Tibial nerve (tissue), 4 donors: ENCODE results near the gene C1QTNF9. TPM values are rescaled to one million over a fixed set of nuclear protein-coding genes. Genes with fewer than 3 reads are reported as not detected.
"Not testable (repeated sequence)": the region's sequence is repeated elsewhere in the genome, so short reads cannot be mapped to it uniquely, and the experiment has no call there.

Experiments
- DNase-seq, 2 donors: peaks; one replicate each; pipeline ENCODE4 v3.0.0-alpha.2; 2019; ENCODE audit warnings: low spot score in 2 of 2
- H3K27ac ChIP-seq, 4 donors: fragments of 200-600 bp; sonication (generic) in 3 of 4; one replicate each; pipeline ENCODE4 v1.5.1; 2017 to 2019; ENCODE audit warnings: mild to moderate bottlenecking in 1 of 4
- H3K27me3 ChIP-seq, 2 donors: fragments of 200-600 bp; sonication (generic) in 1 of 2; one replicate each; pipeline versions ENCODE4 v1.5.1 to v1.6.0; 2017 to 2019
- H3K36me3 ChIP-seq, 3 donors: fragments of 200-600 bp; sonication (generic); one replicate each; pipeline ENCODE4 v1.5.1; 2018 to 2019
- H3K4me1 ChIP-seq, 4 donors: fragments of 200-600 bp; sonication (generic) in 3 of 4; one replicate each; pipeline ENCODE4 v1.5.1; 2017 to 2019
- H3K4me3 ChIP-seq, 4 donors: fragments of 200-600 bp; sonication (generic) in 3 of 4; one replicate each; pipeline ENCODE4 v1.5.1; 2017 to 2019; ENCODE audit warnings: mild to moderate bottlenecking in 1 of 4, moderate library complexity in 1 of 4
- H3K9me3 ChIP-seq, 4 donors: fragments of 200-600 bp; sonication (generic) in 3 of 4; one replicate each; pipeline ENCODE4 v1.5.1; 2017 to 2019
- EP300 ChIP-seq, 2 donors: sonication (generic); formaldehyde crosslinking; IDR thresholded peaks; one replicate each; pipeline ENCODE4 v1.6.1; 2017; ENCODE audit warnings: antibody characterized with exemption in 2 of 2, mild to moderate bottlenecking in 1 of 2
- POLR2A ChIP-seq, 2 donors: fragments of 450-650 bp; IDR thresholded peaks; one replicate each; pipeline ENCODE4 v1.6.1; 2017; ENCODE audit warnings: antibody characterized with exemption in 2 of 2, mild to moderate bottlenecking in 2 of 2, moderate library complexity in 2 of 2
- WGBS, 2 donors: methylation state at CpG; one replicate each; pipeline ENCODE4 v1.1.5; 2018; 5-methylcytosine and 5-hydroxymethylcytosine counted together
- total RNA-seq, 4 donors: library from RNA; depleted of rRNA; stranded (reverse); fragments of >200 nt; gene quantifications; one replicate each; pipeline ENCODE4 v1.1.0, GENCODE V29; 2016
- TF ChIP-seq, protein P1 (sequence below), 5 experiments: fragments of 200-600 bp in 3 of 5; fragments of 450-650 bp in 2 of 5; sonication (generic) in 3 of 5; IDR thresholded peaks; one replicate each; pipeline ENCODE4 v1.5.1; 2016 to 2019; ENCODE audit warnings: antibody characterized with exemption in 5 of 5, mild to moderate bottlenecking in 3 of 5, moderate library complexity in 2 of 5

C1QTNF9 gene
- total RNA-seq, 4 donors from 2014 or later = 0.63 to 5.9 TPM; not detected in 2

DNA sequence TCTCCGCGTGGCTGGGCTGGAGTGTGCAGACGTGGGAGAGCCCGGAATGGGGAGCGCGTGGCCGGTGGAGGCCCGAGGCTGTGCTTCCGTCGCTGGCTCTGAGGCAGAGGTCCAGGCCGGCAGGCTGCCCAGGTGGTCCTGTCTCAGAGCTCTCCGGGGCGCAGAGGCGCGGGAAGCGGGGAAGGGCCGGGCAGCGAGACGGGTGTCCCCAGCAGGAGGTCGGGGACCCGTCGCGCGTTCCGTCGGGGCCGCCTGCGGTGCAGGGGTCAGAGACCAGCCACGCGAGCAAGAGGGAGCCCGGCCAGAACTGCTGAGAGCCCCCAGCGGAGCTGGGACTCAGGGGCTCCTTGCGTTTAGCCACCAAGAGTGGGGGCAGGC is 1.3 kb upstream of the C1QTNF9 start:
- Histone ChIP-seq H3K27me3 (no peaks in the 10 kb centered on the region), H3K36me3 (peaks cover 0 to 30% (median 0%) of the 10 kb centered on the region in 3 donors), H3K9me3 (no peaks in the 10 kb centered on the region), H3K27ac (no peak overlapping the region), H3K4me1 (no peaks in the 10 kb centered on the region), H3K4me3 (no peak overlapping the region)
- DNase-seq = no peak
- WGBS, 2 donors = 88 to 91% methylated on average over 33 of the region's 33 CpGs
- TF ChIP-seq POLR2A (IDR thresholded peaks at IDR 0.05) (no peak), EP300 (IDR thresholded peaks at IDR 0.05) (no peak)
- TF ChIP-seq, protein P1, sequence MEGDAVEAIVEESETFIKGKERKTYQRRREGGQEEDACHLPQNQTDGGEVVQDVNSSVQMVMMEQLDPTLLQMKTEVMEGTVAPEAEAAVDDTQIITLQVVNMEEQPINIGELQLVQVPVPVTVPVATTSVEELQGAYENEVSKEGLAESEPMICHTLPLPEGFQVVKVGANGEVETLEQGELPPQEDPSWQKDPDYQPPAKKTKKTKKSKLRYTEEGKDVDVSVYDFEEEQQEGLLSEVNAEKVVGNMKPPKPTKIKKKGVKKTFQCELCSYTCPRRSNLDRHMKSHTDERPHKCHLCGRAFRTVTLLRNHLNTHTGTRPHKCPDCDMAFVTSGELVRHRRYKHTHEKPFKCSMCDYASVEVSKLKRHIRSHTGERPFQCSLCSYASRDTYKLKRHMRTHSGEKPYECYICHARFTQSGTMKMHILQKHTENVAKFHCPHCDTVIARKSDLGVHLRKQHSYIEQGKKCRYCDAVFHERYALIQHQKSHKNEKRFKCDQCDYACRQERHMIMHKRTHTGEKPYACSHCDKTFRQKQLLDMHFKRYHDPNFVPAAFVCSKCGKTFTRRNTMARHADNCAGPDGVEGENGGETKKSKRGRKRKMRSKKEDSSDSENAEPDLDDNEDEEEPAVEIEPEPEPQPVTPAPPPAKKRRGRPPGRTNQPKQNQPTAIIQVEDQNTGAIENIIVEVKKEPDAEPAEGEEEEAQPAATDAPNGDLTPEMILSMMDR (IDR thresholded peaks at IDR 0.05) = no peak

DNA sequence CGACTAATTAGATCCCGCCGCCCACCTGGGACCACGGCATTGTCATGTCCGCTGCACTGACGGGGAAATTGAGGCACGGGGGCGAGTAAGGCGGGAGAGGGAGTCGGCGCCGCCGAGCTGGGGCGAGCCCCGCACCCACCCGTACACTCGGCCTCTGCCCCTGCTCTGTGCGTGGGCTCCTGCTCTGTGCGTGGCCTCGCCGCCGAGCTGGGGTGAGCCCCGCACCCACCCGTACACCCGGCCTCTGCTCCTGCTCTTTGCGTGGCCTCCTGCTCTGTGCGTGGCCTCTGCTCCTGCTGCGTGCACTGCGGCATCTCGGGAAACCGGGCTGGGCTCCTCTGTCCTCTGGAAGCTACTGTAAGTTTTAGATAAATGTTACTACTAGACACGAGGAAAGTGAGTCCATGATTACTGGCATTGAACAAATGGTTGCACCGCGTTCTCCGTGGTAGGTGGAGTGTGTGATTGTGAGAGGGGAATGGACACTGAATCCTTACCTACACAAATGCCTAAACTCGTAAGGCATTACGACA is 826 bp upstream of the C1QTNF9 start:
- H3K9me3 ChIP-seq = no peaks in the 10 kb centered on the region
- no peak overlapping the region for H3K27ac ChIP-seq
- no peak overlapping the region for H3K4me3 ChIP-seq
- DNase-seq = no peak
- peaks cover 0 to 4% (median 0%) of the 10 kb centered on the region in 4 donors for H3K4me1 ChIP-seq
- WGBS, 2 donors = 91% methylated on average over 35 to 37 of the region's 37 CpGs
- peaks cover 0 to 25% (median 0%) of the 10 kb centered on the region in 3 donors for H3K36me3 ChIP-seq
- no peaks in the 10 kb centered on the region for H3K27me3 ChIP-seq
- TF ChIP-seq EP300 (IDR thresholded peaks at IDR 0.05) = no peak
- TF ChIP-seq POLR2A (IDR thresholded peaks at IDR 0.05) = no peak
- TF ChIP-seq, protein P1 (IDR thresholded peaks at IDR 0.05) = no peak

DNA sequence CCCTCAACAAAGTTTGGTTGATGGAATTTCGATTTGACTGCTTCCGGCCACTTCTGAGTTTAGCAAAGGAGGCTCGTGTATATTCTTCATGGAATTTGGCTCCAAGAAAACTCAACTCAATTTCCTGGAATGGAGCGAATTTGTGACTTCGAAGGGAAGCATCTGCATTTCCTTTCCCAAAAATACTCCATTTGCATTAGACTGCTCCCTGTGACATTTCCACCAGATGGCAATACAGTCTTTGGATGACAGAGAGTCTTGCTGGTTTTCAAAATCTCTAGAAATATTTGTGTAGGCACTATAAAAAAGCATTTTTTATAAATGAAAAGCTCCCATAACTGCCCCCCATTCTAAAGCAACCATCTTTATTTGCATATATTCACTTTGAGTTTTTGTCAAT is 4.1 kb downstream of the C1QTNF9 start:
- Histone ChIP-seq H3K27ac (no peak overlapping the region), H3K36me3 (no peaks in the 10 kb centered on the region), H3K4me3 (no peak overlapping the region), H3K4me1 (peaks cover 0 to 4% (median 0%) of the 10 kb centered on the region in 4 donors), H3K27me3 (no peaks in the 10 kb centered on the region), H3K9me3 (no peaks in the 10 kb centered on the region)
- TF ChIP-seq, protein P1 (IDR thresholded peaks at IDR 0.05) = peak in 3 of 5 experiments; percentile 15 to 29 (median 23)
- TF ChIP-seq EP300 (IDR thresholded peaks at IDR 0.05) = no peak
- 44 to 48% methylated on average over 5 of the region's 5 CpGs for WGBS, 2 donors
- no peak for DNase-seq

DNA sequence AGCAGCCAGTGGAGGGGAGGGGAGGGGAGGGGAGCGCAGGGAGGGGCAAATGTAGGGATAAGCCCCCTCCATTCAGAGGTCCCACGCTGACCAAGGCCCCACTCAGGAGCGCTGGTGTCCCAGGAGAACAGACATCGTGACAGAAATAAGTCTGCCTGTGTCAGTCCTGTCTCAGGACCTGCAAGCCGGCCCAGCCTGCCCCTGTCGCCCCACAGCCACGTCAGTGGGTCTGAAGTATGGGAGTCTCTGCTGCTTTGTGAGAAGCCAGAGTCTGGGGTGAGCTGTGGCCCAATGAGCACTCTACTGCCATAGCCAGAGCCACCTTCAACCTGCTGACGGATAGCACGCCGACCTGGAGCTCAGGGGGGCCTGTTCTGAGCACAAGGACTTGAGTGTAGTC is 8.5 kb downstream of the C1QTNF9 start:
- H3K4me3 ChIP-seq, H3K27me3 ChIP-seq, DNase-seq, H3K4me1 ChIP-seq, H3K27ac ChIP-seq, H3K36me3 ChIP-seq, H3K9me3 ChIP-seq: not testable (repeated sequence)
- WGBS, 2 donors = 81 to 90% methylated on average over 7 to 8 of the region's 10 CpGs

DNA sequence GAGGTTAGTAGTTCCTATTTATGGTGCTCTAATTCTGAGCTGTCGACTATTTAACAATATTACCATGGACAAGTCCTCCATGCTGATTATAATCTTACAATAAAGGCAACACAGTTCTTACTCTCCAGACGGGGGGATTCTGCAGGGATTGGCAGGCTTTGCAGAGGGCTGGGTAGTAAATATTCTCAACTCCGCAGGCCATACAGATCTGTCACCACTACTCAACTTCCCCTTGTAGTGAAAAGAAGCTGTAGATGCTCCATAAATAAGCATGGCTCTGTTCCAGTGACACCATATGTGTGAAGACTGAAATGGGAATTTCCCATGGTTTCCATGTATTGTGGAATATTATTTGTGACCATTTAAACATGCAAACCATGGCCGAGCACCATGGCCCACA is 9.5 kb downstream of the C1QTNF9 start:
- H3K27me3 ChIP-seq, H3K4me1 ChIP-seq, DNase-seq, H3K27ac ChIP-seq, H3K36me3 ChIP-seq, H3K9me3 ChIP-seq, H3K4me3 ChIP-seq: not testable (repeated sequence)
- WGBS, 2 donors = 67 to 71% methylated on average over 4 of the region's 4 CpGs

DNA sequence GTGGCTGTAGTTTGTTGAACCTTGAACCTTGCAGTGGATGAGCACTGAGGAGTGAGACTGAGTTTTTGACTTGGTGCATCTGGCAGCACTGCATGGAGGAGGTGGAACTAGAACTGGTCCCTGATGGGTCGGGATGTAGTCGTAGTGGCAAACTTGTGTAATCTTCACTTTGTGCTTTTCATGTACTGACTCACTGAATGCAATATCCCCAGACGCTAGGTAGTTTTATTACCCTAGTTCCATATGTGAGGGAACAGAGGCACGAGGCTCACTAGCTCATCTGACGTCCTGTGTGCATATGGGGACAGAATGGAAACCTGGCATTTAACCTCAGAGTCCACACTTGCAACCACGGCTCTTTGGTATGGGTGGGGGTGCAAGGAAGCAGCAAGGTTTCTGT is 10.3 kb downstream of the C1QTNF9 start:
- H3K9me3 ChIP-seq, H3K27ac ChIP-seq, H3K4me1 ChIP-seq, H3K4me3 ChIP-seq, H3K36me3 ChIP-seq, H3K27me3 ChIP-seq, DNase-seq: not testable (repeated sequence)
- 86 to 93% methylated on average over 6 of the region's 6 CpGs for WGBS, 2 donors

DNA sequence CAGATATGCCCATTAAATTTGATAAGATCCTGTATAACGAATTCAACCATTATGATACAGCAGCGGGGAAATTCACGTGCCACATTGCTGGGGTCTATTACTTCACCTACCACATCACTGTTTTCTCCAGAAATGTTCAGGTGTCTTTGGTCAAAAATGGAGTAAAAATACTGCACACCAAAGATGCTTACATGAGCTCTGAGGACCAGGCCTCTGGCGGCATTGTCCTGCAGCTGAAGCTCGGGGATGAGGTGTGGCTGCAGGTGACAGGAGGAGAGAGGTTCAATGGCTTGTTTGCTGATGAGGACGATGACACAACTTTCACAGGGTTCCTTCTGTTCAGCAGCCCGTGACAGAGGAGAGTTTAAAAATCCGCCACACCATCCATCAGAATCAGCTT is 12.0 kb downstream of the C1QTNF9 start:
- WGBS, 2 donors = 90 to 95% methylated on average over 8 of the region's 8 CpGs
- H3K27me3 ChIP-seq, H3K27ac ChIP-seq, H3K4me3 ChIP-seq, H3K9me3 ChIP-seq, DNase-seq, H3K36me3 ChIP-seq, H3K4me1 ChIP-seq: not testable (repeated sequence)

DNA sequence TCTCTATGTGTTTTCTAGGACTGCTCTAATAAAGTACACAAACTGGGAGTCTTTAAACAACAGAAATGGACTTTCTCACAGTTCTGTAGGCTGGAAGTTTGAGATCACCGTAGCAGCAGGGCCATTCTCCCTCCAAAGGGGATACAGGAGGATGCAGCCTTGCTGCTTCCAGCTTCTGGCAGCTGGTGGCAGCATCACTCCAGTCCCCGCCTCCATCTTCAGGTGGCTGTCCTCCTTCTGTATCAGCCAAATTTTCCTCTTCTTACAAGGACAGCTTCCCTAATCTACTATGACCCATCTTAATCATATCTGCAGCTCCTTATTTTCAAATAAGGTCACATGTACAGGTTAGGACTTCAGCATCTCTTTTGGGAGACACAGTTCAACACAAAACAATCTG is 13.1 kb downstream of the C1QTNF9 start:
- not testable (repeated sequence) for H3K4me1 ChIP-seq
- 63 to 71% methylated on average over 2 of the region's 2 CpGs for WGBS, 2 donors

More for the DNA sequence above, 13.1 kb downstream of the C1QTNF9 start:
- H3K9me3 ChIP-seq, H3K36me3 ChIP-seq, H3K27ac ChIP-seq, DNase-seq, H3K4me3 ChIP-seq, H3K27me3 ChIP-seq: not testable (repeated sequence)
